OCI-LY1 (cell line): ENCODE results near the gene SSTR5.
"Not testable (repeated sequence)": the region's sequence is repeated elsewhere in the genome, so short reads cannot be mapped to it uniquely, and the experiment has no call there.

Experiments
- H2AFZ ChIP-seq: fragments of 200-600 bp; sonication (generic), shearing (Covaris generic); 2 replicates; pipeline ENCODE4 v1.6.0; 2014; ENCODE audit warnings: antibody characterized with exemption, mild to moderate bottlenecking, low read length
- H3F3A ChIP-seq: fragments of 200-600 bp; sonication (generic), shearing (Covaris generic); 2 replicates; pipeline ENCODE4 v1.6.0; 2014; ENCODE audit warnings: mild to moderate bottlenecking, antibody characterized with exemption, low read length, moderate library complexity; ENCODE audit not compliant: insufficient read depth
- H3K27ac ChIP-seq: fragments of 200-600 bp; sonication (generic); 2 replicates; pipeline ENCODE4 v1.5.1; 2014; ENCODE audit warnings: low read length, mixed run types, mild to moderate bottlenecking, low read depth; ENCODE audit not compliant: poor library complexity, severe bottlenecking
- H3K27me3 ChIP-seq: fragments of 200-600 bp; sonication (generic); 2 replicates; pipeline ENCODE4 v1.6.0; 2014; ENCODE audit warnings: antibody characterized with exemption, mild to moderate bottlenecking, low read length, moderate library complexity; ENCODE audit not compliant: insufficient read depth
- H3K36me3 ChIP-seq: fragments of 200-600 bp; sonication (generic); 2 replicates; pipeline ENCODE4 v1.6.1; 2014; ENCODE audit warnings: mild to moderate bottlenecking, antibody characterized with exemption, low read length, moderate library complexity, mixed read lengths; ENCODE audit not compliant: insufficient read depth
- H3K4me1 ChIP-seq: fragments of 200-600 bp; sonication (generic); 2 replicates; pipeline ENCODE4 v1.5.1; 2014; ENCODE audit warnings: mild to moderate bottlenecking, low read length, moderate library complexity; ENCODE audit not compliant: insufficient read depth, severe bottlenecking
- H3K4me2 ChIP-seq: fragments of 200-600 bp; sonication (generic), shearing (Covaris generic); 2 replicates; pipeline ENCODE4 v1.6.1; 2014; ENCODE audit warnings: low read length
- H3K4me3 ChIP-seq: fragments of 200-600 bp; sonication (generic); 2 replicates; pipeline ENCODE4 v1.5.1; 2014; ENCODE audit warnings: low read length, low read depth, mild to moderate bottlenecking, mixed read lengths; ENCODE audit not compliant: poor library complexity, severe bottlenecking
- H3K79me2 ChIP-seq: fragments of 200-600 bp; shearing (Covaris generic); 2 replicates; pipeline ENCODE4 v1.6.1; 2016; ENCODE audit warnings: mixed run types, low read length, mixed read lengths; ENCODE audit not compliant: insufficient read depth
- H3K9ac ChIP-seq: fragments of 200-600 bp; sonication (generic), shearing (Covaris generic); 2 replicates; pipeline ENCODE4 v1.6.1; 2014; ENCODE audit warnings: mild to moderate bottlenecking, low read length, mixed read lengths
- H3K9me2 ChIP-seq: fragments of 200-600 bp; sonication (generic), shearing (Covaris generic); 2 replicates; pipeline ENCODE4 v1.6.1; 2014; ENCODE audit warnings: low read depth, mild to moderate bottlenecking, low read length, mixed read lengths
- H3K9me3 ChIP-seq: fragments of 200-600 bp; shearing (Covaris generic); 2 replicates; pipeline ENCODE4 v1.6.1; 2014; ENCODE audit warnings: low read length, mixed read lengths
- H4K20me1 ChIP-seq: fragments of 200-600 bp; sonication (generic), shearing (Covaris generic); 2 replicates; pipeline ENCODE4 v1.6.0; 2016; ENCODE audit warnings: mild to moderate bottlenecking, low read length; ENCODE audit not compliant: insufficient read depth
- CTCF ChIP-seq: fragments of 200-600 bp; sonication (generic), shearing (Covaris generic); IDR thresholded peaks from 2 replicates; pipeline ENCODE4 v1.5.1; 2017; ENCODE audit warnings: mild to moderate bottlenecking, antibody characterized with exemption, low read length, moderate library complexity, mixed read lengths
- EZH2 ChIP-seq: fragments of 200-600 bp; sonication (generic), shearing (Covaris generic); IDR thresholded peaks from 2 replicates; pipeline ENCODE4 v1.8.0; 2017; ENCODE audit warnings: borderline replicate concordance, mixed run types, mild to moderate bottlenecking, antibody characterized with exemption, low read length, moderate library complexity, mixed read lengths

Gene SSTR5

DNA sequence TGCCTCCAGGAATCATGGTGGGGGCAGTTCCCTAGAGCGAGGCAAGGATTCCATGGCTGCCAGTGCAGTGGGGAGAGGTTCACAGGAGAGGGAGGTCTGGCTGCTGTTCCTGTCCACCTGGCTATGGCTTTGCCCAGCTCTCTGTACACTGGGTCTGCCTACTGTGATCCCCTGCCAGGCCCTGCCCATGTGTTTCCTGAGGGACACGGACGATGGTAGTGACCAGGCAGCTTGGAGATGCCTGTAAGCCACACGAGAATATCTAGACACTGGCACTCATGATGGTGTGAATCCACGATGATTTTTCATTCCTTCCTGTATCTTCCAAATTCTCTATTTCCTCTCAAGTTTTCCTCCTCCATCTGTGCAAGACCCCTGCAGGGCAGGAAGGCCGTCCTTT lies 12.4 kb downstream of the SSTR5 start:
- TF ChIP-seq EZH2 = no peak
- no peak for TF ChIP-seq CTCF
- Histone ChIP-seq H4K20me1 (no peaks in the 10 kb centered on the region), H3K27ac (no peak overlapping the region), H3K9me3 (0 out of 2 replicates have a peak, but pooled peaks cover 3% of the 10 kb centered on the region), H2AFZ (no peak overlapping the region), H3K27me3 (0 out of 2 replicates have a peak, but pooled peaks cover 5% of the 10 kb centered on the region), H3F3A (no peaks in the 10 kb centered on the region), H3K9me2 (no peaks in the 10 kb centered on the region), H3K36me3 (no peaks in the 10 kb centered on the region; the same call in 1 of the 2 replicates), H3K4me3 (no peak overlapping the region), H3K4me1 (no peaks in the 10 kb centered on the region), H3K4me2 (no peak overlapping the region), H3K79me2 (no peaks in the 10 kb centered on the region), H3K9ac (no peak overlapping the region)

DNA sequence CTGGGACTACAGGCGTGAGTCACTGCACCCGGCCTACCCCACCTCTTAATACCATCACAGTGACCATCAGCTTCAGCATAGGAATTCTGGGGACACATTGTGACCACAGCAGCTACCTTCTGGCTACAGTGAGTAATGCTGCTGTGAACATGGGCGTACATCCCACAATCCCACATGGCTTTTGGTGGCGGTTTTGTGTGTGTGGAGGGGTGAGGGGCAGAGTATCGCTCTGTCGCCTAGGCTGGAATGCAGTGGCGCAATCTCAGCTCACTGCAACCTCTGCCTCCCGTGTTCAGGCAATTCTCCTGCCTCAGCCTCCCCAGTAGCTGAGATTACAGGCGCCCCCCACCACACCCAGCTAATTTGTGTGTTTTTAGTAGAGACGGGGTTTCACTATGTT lies 13.9 kb downstream of the SSTR5 start:
- H4K20me1 ChIP-seq, H3K27me3 ChIP-seq, H3K36me3 ChIP-seq, H3K27ac ChIP-seq, H3K79me2 ChIP-seq, H3K9me3 ChIP-seq, H3K9me2 ChIP-seq, H3F3A ChIP-seq, H3K4me3 ChIP-seq, H3K4me1 ChIP-seq, H2AFZ ChIP-seq, H3K9ac ChIP-seq, H3K4me2 ChIP-seq: not testable (repeated sequence)

DNA sequence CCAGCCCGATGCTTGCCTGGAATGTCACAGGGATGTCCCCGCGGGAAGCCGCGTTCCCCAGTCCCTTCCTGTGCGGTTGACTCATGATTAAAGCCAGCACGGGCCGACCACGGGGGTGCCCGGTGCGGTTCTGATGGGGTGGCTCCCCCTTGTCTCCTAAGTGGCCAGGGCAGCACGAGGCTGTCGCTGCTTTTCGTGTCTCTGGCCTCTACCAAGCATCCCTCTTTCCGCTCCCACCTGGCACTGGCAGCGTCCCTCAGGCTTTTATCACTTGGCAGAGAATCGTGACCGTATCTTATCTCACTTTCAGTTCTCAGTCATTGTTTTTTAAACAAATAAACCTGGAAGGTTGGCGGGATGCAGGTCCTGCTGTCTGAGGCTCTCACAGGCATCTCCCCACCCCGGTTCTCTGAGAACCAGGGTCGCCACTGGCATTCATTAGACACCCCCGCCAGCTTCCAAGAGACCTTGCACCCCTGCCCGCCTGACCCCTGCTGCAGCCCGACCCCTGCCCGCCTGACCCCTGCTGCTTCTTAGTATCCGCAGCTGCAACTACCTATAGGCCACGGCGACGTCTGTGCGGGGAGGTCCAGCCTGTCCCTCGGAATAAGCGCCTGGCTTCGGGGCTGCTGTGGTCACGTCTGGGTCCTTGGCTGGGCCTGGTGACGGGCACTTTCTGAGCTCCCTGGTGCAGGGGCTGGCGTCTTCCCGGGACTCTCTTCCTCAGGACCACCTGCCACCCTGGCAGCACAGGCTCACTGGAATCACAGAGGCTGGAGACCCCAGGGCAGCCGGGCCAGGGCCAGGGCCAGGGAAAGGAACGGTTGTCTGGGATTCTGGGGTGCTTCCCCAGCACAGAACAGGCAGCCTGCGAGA lies 16.0 kb downstream of the SSTR5 start:
- H3F3A ChIP-seq = no peaks in the 10 kb centered on the region
- H3K79me2 ChIP-seq = no peaks in the 10 kb centered on the region
- no peaks in the 10 kb centered on the region; the same call in 1 of the 2 replicates for H3K36me3 ChIP-seq
- H3K9me2 ChIP-seq = no peaks in the 10 kb centered on the region
- no peak for TF ChIP-seq EZH2
- TF ChIP-seq CTCF = no peak
- no peak overlapping the region for H3K9ac ChIP-seq
- no peak overlapping the region for H3K4me2 ChIP-seq
- H3K9me3 ChIP-seq = 0 out of 2 replicates have a peak, but pooled peaks cover 3% of the 10 kb centered on the region
- H2AFZ ChIP-seq = no peak overlapping the region
- no peak overlapping the region for H3K4me3 ChIP-seq
- no peak overlapping the region for H3K27ac ChIP-seq
- H4K20me1 ChIP-seq = no peaks in the 10 kb centered on the region
- no peaks in the 10 kb centered on the region for H3K4me1 ChIP-seq
- 0 out of 2 replicates have a peak, but pooled peaks cover 5% of the 10 kb centered on the region for H3K27me3 ChIP-seq
